Right ventricle myocardium superior (tissue), 1 donor: ENCODE data around the gene CYREN. TPM values are rescaled to one million over a fixed set of nuclear protein-coding genes. Genes with fewer than 3 reads are reported as not detected.

Experiments used
- ATAC-seq: fragments of 200-7000 bp; cut with Tn5 transposase; one replicate; pipeline ENCODE4 v1.9.1; 2020; ENCODE audit warnings: mild to moderate bottlenecking; ENCODE audit not compliant: poor library complexity
- DNase-seq: peaks from one replicate; pipeline ENCODE4 v3.0.0-alpha.2; 2020
- intact Hi-C: fragments of 100-400 bp; cut with DNase I; formaldehyde crosslinking; loops from one replicate; pipeline ENCODE4 v1.11.2; 2022
- total RNA-seq: library from RNA; stranded (reverse); fragmentation: NEBNext Ultra II Directional; extraction: Animal tissue kit (Norgen Biotek cat#: 25700); gene quantifications from one replicate; pipeline ENCODE4 v1.2.1, GENCODE V29; 2021
- donor health status: DM: no; HTN: yes; CAD: no; lungs with severe emphysema.

Gene CYREN
- total RNA-seq, 1 donor from 2014 or later, result 28.9 TPM

DNA sequence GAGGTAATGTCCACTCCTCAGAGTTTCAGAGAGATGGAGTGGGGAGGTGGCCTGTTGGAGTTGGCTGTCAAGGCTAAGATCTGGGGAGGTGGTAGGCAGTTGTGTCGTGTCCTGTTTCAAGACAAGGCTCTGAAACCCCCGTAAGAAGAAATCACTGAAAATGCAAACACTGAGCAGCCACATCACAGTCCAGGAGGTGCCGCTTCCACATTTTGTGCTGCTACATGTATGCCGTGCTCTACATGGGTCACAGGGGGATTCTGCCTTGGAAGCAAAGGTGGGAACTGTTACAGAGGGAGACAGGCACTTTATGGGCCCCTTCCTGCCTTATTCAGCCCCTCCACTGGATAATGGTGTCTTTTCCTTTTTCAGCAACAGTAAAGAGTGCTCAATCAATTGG lies 28.9 kb upstream of the CYREN start:
- ATAC-seq (no peak), DNase-seq (no peak)
- intact Hi-C loops, result no loop called here

DNA sequence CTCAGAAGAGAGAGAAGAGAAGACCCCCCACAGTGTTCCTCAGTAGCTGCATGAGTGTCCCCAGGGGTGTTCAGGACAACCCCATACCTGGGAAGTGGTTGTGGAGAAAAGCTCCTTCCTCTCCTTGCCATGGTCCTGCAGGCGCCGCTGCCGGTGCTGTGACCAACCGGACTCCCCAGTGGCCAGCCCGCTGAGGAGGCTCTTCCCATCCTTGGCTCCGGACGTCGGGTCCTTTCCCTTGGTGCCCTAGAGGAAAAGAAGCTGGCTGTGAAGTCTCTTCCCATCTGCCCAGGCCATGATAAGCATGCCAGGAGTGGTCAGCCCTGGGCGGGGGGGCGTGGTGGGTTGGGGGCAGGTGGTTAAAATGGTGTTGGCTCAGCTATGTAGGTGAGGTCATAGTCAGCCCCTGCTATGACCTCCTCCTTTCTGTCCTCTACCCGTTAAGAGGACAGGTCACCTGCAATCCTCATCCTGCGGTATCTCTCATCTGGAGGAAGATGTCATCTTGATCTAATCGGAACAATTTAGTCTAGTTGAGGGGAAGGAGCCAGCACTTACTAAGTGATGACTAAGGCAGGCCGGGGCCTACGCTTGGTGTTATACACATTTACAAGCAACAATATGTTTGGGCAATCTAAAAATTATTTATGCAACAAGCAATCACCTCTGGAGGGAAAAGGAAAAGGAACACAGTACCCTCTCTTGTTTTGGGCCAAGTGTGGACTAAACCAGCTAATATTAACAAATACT lies 27.6 kb upstream of the CYREN start:
- DNase-seq (no peak), ATAC-seq (no peak)
- intact Hi-C loops, result no loop called here

DNA sequence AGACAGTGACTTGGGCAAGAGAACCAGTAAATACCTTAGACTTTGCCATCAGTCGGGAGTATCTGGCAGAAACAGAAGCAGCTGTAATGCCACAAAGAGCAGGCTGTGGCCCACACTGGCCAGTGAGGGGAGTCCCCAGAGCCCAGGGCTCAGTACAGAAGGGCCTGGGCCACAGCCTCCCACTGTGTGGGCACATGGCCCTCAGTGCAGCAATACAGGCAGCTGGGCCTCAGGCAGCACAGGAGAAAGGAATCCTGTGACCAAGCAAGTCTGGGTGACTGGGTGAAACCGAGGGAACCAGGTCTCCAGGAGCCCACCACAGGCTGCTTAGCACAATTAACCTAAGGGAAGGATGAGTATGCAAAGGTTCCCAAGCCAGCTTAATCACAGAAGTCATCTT lies 26.8 kb upstream of the CYREN start:
- DNase-seq (no peak), ATAC-seq (no peak)
- intact Hi-C loops, result no loop called here

DNA sequence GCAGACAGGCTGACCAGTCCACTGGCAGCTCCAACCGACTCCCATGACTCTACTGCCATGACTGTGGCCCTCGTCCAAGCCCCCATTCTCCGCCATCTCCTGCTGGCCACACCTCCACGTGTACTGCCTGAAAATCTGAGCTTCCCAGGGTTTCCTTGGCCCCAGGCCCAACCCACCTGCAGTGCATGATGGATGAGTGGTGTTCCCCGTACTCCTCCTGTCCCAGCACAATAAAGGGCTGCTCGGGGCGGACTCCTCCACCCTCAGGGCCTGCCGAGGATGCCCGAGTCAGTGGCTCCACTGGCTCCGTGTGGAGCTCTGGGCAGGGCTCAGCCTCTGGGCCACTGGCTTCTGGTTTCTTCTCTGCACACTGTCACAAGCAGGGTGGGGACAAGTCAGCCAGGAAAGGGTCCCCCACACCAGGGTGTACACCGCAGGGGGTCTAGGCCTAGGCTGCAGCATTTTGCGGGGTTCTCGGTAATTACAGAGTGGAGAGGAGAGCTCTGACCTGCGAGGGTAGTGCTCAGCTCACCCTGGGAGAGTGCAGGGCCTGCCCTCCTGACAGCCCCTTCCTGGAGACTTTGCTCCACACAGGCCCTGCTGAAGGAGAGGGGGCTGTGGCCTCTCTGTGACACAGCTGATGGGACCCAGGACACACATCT lies 25.6 kb upstream of the CYREN start:
- no peak for ATAC-seq
- no peak for DNase-seq
- intact Hi-C loops, result no loop called here

DNA sequence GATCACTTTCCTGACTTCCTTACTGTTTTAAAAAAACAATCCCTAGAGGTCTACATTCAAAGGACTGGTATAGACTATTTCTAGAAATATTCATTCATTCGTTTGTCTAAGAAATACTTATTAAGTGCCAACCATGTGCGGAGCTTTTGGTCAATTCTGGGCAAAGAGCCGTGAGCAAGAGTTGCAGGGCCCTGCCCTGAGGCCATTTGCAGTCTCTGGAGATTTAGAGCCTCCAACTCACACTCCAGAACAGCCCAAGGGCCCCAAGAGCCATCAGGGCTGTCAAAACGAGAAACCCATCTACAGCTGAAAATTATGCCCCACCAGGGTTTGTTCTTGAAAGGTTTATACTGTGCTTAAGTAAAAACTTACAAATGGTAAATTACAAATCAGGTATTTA lies 24.6 kb upstream of the CYREN start:
- ATAC-seq (no peak), DNase-seq (no peak)
- intact Hi-C loops, result no loop called here

DNA sequence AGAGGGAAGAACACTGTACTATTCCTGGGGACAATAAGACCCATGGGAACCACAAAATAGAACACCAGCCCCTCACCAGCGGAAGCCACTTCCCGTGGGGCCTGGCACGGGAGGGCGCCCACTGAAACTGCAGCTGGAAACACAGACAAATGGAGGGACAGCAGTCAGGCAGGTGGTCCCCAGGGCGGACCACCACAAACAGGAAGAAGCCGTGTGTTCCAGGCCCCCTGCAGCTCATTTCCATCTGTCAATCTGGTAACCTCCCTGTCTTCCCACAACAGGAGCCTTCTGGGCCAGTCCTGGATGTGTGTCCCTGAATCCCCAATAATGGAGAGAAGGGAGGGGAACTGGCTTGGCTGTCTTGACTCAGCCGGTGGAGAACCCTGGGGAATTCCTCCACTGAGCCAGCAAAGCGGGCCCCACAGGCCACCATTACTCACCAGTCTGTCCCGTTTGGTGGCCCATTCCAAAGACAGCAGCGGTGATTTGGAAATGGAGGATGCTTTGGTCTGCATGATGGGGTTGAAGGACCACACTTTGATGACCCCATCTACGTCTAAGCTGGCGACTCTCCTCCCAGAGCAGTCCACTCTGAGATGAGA lies 24.1 kb upstream of the CYREN start:
- intact Hi-C loops, result no loop called here
- no peak for DNase-seq
- ATAC-seq, result no peak

DNA sequence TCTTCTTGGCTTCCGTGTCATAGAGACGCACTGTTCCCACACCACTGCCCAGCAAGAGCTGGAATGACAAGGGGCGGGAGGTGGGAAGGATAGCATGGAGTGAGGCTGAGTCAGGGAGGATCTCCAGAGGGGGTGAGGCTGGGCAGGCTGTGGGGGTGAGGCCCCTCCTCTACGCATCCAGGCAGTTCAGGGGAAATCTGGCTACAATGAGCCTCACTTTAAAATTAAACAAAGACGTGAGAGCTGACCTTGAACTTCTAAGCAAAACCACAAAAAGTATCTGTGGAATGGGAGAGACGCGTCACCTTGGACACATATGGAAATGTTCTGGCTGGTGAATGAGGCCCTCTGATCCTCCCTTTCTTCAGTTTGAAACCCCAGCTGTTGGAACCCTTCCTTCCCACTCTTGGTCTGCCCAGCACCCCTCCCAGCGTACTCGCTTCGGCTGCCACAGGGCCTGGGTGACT lies 23.1 kb upstream of the CYREN start:
- intact Hi-C loops, result no loop called here
- ATAC-seq (no peak), DNase-seq (no peak)

DNA sequence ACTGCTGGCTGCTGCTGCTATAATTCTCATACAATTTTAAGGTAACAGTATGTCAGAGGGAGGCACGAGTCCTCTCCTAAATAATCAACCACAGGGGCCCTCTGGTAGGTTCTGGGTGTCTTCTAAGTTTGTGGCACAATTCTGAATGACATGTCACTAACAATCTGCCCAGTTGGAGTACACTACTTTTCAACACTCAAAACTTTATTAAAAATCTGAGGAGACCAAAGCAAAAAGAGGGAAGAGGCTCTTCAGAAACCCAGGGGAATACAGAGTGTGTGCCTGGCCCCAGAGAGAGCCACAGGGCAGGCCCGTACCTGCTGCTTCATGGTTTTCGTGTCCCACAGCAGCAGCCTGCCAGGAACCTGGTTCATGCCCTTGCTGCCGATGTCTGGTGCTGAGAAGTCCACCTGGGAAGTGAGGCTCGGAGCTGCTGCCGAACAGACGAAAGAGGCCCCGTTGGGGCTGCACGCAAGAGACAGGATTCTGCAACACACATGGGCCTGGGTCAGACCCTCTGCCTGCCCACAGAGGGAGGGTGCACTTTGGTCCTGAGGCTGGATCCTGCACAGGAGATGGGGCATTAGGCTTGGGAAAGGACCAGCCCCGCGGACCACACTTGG lies 22.5 kb upstream of the CYREN start:
- no peak for DNase-seq
- ATAC-seq, result no peak
- intact Hi-C loops, result no loop called here

DNA sequence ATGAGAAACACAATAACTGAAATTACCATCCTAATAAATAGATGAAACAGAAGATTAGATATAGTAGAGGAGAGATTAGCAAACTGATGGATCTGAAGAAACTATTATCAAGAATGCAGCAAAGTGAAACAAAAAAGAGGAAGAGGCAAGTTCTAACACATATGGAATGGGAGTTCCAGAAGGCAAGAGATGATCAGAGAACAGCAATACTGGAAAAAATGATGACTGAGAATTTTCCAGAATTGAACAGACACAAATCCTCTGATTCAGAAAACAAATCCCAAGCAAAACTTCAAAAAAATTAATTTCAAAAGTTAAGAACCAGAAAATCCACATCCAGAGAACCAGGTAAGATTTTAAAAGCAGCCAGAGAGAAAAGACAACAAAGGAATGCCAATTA lies 20.2 kb upstream of the CYREN start:
- ATAC-seq (no peak), DNase-seq (no peak)
- intact Hi-C loops, result no loop called here

DNA sequence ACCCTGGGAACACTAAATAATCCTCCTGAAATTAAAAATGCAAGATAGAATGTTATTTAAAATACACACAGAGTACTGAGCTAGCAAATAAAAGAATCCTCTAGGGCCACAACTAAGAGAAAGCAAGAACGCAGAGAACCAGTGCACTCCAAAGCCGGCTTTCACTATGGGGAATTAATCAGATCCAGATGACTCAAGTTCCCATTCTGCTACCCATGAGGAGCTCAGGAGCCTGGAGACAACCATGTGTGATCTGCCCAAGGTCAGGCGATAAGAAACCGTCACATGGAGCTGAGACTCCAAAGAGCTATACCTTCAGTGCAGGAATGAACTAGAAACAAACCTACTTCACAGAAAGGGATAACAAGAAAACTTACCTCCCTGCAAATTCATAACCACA lies 19.5 kb upstream of the CYREN start:
- ATAC-seq (no peak), DNase-seq (no peak)
- intact Hi-C loops, result no loop called here

DNA sequence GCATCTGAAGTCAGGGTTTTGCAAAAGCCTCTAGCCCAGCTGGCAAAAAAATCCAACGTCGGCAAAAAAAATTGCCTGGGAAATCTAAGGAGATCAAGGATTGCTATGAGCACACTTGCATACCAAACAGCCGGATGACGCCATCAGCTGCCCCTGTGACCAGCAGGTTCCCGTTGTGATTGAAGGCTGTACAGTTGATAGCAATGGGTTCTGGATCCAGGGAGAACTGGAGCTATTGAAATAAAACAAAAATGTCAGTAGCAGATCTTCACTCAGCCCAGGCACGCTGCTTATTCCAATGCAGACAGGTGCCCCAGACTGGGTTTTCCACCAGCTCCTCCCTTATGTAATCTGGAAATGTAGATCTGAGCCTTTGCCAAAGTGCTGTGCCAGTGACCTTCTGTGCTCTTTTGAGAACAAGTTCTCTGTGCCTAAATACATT lies 18.7 kb upstream of the CYREN start:
- ATAC-seq (peak; percentile 81), DNase-seq (no peak)
- intact Hi-C loops, result no loop called here

DNA sequence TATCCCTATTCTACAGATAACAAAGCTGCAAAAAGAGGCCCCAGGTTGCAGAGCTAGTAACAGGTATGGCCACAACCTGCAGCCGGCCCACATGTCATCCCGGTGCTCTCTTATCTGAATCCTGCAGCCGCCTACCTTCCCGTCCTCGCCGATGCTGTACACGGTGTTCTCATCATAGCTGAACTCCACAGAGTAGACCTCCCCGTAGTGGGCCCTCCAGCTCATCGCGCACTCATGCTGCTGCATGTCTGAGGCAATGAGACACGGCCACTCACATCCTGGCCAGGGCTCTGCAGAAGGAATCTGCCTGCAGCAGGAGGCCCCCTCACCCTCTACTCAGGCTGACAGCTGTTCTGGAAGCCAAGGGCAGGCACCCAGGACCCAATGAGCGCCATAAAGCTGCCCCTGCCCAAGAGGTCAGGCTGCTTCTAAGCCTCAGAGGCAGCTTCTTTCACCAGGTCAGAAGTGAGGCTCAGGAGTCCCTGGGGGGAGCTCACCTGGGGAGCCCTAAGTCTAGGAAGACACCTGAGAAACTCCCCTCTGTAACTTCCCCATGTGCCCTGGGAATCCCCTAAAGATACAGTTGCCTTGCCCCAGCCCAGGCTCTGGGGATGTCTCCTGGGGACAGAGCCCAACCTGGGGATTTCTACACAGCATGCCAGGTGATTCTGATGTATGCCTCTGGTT lies 17.9 kb upstream of the CYREN start:
- ATAC-seq (no peak), DNase-seq (no peak)
- intact Hi-C loops, result no loop called here

DNA sequence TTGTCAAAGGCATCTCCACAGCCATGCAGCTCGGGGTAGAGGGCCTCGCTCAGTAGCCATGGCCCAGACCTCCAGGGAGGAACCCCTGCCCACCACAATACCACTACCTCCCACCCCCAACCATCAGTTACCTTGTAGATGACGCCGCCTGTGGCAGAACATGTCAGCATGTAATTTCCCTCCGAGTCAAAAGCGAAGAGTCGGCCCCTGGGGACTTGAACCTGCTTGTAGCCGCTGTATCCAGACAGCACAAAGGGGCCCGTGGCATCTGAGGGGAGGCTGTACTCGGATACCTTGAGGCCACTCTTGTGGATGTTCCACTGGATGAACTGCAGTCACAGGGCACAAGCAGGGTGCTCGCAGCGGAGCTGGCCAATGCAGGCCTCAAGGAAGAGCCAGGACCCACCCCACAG lies 16.3 kb upstream of the CYREN start:
- DNase-seq (no peak), ATAC-seq (no peak)
- intact Hi-C loops, result no loop called here

DNA sequence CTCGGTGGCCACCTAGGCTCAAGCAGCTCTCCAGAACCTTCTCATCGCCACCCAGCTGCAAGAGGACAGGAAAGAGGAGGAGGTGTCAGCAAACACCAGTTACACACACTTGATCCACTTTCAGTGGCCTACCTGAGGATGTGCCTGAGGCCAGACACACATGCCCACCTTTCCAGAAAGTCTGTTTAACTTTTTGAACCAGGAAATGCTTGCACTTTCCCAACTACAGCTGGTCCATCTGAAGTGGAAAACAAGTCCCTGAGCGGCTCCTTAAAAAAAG lies 15.7 kb upstream of the CYREN start:
- ATAC-seq, result no peak
- no peak for DNase-seq
- intact Hi-C loops, result no loop called here

DNA sequence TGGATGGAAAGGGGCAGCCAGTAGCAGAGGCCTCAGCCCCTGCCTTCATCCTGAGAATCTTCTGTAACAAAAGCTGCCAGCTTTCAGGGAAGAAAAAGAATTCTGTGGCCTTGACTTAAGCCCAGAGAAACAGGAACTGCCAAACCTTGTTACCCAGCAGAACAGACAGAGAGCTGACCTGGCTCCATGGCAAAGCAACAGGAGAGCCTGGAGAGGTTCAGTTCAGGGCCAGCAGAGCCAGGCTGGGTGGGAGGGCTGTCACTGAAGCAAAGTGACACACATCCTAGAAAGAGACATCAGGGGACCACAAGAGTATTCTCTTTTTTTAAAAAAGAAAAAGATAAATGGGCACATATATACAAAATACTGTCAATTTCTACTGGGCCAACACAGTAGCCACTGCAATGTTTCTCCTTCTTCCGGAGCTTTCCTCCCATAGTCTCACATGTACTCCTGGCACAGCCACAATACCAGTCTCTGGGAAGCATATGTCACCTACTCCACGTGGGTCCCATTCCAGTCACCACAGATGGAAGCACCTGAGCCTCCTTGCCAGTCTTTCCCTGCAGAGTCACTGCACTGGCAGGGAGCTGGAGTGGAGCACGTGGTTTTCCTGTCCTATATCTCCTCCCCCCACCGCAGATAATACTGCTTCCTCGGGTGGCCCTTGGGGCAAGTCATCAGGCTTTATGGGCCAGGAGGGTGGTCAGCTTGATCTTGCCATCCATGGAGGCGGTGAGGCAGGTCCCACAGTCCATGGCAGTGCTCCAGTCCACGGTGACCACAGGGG lies 15.2 kb upstream of the CYREN start:
- intact Hi-C loops, result no loop called here
- ATAC-seq (no peak), DNase-seq (no peak)

DNA sequence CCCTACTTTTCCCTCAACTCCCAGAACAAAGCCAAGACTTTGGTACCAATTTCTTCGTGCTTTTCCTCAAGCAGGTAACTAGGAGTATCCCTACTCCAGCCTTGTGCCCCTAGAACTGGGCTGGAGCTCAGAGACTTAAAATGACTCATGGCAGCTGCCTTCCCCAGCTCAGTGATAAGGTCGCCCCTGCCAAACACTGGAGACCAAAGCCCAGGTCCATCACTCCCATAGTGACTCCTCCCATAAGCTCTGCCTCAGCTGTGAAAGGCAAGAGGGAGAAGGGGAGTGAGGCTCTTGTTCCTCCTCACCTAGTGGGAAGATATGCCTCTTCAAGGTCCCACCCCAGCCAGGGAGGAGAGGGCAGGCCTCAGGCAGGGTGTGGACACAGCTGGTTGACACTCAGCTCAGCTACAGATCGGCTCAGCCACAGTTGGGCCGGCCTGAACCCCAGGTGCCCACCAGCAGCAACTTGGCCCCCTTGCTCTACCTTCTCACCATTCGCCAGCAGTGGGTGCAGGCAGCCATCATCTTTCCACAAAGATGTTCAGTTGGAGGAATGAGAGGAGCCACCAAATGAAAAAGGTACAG lies 13.8 kb upstream of the CYREN start:
- intact Hi-C loops, result no loop called here
- no peak for ATAC-seq
- DNase-seq, result no peak

DNA sequence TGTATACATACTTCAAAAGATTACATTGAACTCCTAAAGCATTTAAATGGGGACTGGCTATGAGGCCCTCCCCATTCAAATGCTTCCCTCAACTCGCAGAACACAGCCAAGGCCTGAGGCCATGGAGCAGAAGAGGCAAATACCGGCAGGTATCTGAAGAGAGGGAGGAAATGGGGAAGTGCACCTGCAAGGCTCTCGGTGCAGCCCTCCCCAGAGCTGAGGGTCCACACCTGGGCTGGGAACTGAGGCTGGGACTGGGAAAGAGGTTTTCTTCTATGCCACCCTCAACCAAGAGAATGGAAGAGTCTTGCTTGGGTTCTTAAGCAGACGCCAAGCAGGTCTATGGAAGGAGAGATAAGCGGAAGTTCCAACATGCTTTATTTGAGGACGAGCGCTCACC lies 13.0 kb upstream of the CYREN start:
- DNase-seq (no peak), ATAC-seq (no peak)
- intact Hi-C loops, result no loop called here

DNA sequence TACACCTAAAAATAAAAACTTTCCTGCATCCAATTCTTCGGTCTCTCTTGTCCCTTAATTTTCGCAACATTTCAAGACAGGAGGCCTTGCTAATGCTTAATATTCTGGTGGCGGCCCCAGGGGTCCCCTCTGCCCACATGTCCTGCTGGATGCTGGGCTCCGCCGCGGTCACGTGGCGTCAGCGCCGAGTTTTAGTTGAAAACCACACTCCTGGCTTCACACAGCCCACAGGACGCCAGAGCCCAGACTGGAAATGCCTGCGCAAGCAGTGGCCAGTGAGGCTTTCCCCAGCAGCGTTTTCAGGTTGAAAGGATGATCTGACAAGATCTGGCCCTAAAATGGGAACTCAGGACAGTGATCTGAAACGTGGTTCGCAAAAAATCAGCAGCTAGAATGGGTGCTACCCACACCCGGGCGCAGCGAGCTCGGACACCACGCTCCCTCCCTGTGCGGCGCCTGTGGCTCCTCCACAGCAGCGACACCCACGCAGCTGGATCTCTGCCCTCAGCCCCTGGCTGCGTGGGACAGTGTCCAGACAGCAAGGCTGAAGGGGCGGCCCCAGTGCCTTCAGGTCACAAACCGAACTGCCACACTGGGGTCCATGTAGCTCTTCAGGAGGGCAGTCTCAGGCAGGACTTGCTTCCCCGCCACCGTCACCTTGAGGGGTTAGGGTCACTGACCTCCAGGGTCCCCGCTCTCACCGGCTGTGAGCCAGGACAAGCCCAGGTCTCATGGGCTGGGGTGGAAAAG lies 11.6 kb upstream of the CYREN start:
- intact Hi-C loops, result no loop called here
- no peak for DNase-seq
- no peak for ATAC-seq
